Adipocyte (in vitro differentiated cells): Measurements from ENCODE around the gene CDC42SE2.
"Not testable (repeated sequence)": the region's sequence is repeated elsewhere in the genome, so short reads cannot be mapped to it uniquely, and the experiment has no call there.

Experiments
- DNase-seq: peaks from one replicate; pipeline ENCODE4 v3.0.0-alpha.2; 2015; ENCODE audit warnings: low read depth
- H3K27me3 ChIP-seq: replicated peaks from 2 replicates; pipeline ENCODE4 v1.7.0; 2013; ENCODE audit warnings: mild to moderate bottlenecking, low read length, moderate library complexity; ENCODE audit not compliant: control insufficient read depth, insufficient read depth
- H3K36me3 ChIP-seq: 2 replicates; pipeline ENCODE4 v1.7.0; 2013; ENCODE audit warnings: low read length, mild to moderate bottlenecking, moderate library complexity; ENCODE audit not compliant: control insufficient read depth, insufficient read depth, severe bottlenecking
- H3K4me1 ChIP-seq: 2 replicates; pipeline ENCODE4 v1.7.0; 2013; ENCODE audit warnings: mild to moderate bottlenecking, low read length, moderate library complexity; ENCODE audit not compliant: control insufficient read depth, insufficient read depth
- H3K4me3 ChIP-seq: 2 replicates; pipeline ENCODE4 v1.7.0; 2013; ENCODE audit warnings: mild to moderate bottlenecking, low read length, moderate library complexity
- H3K9ac ChIP-seq: 2 replicates; pipeline ENCODE4 v1.7.0; 2013; ENCODE audit warnings: mild to moderate bottlenecking, low read length, moderate library complexity
- H3K9me3 ChIP-seq: 2 replicates; pipeline ENCODE4 v1.7.0; 2013; ENCODE audit warnings: mild to moderate bottlenecking, low read length, moderate library complexity; ENCODE audit not compliant: control insufficient read depth

CDC42SE2 gene

GRCh38 chr5:131323378-131323777 lies 59.5 kb downstream of the CDC42SE2 start:
- Histone ChIP-seq H3K36me3 (no peaks in the 10 kb centered on the region), H3K4me3 (no peak overlapping the region), H3K4me1 (peaks cover 8% of the 10 kb centered on the region)

GRCh38 chr5:131324303-131324702 lies 60.5 kb downstream of the CDC42SE2 start:
- Histone ChIP-seq H3K36me3 (no peaks in the 10 kb centered on the region), H3K9me3 (no peaks in the 10 kb centered on the region), H3K4me1 (peaks cover 8% of the 10 kb centered on the region), H3K27me3 (no peaks in the 10 kb centered on the region), H3K9ac (no peak overlapping the region), H3K4me3 (no peak overlapping the region)
- no peak for DNase-seq

More at GRCh38 chr5:131323378-131323777, 59.5 kb downstream of the CDC42SE2 start:
- no peaks in the 10 kb centered on the region for H3K27me3 ChIP-seq
- H3K9ac ChIP-seq, result no peak overlapping the region
- H3K9me3 ChIP-seq, result no peaks in the 10 kb centered on the region
- DNase-seq, result no peak

- Histone ChIP-seq H3K36me3 (no peaks in the 10 kb centered on the region), H3K4me3 (no peak overlapping the region), H3K9me3 (no peaks in the 10 kb centered on the region), H3K9ac (no peak overlapping the region), H3K4me1 (peaks cover 8% of the 10 kb centered on the region), H3K27me3 (no peaks in the 10 kb centered on the region)
- DNase-seq, result peak; percentile 36
These were observed 64.9 kb downstream of the CDC42SE2 start for GRCh38 chr5:131328536-131329285.

GRCh38 chr5:131329286-131329560 lies 65.4 kb downstream of the CDC42SE2 start:
- DNase-seq, result no peak
- Histone ChIP-seq H3K36me3 (no peaks in the 10 kb centered on the region), H3K4me1 (peaks cover 6% of the 10 kb centered on the region), H3K9me3 (no peaks in the 10 kb centered on the region), H3K27me3 (no peaks in the 10 kb centered on the region), H3K4me3 (no peak overlapping the region), H3K9ac (no peak overlapping the region)

- Histone ChIP-seq H3K4me3 (no peak overlapping the region), H3K36me3 (no peaks in the 10 kb centered on the region), H3K9me3 (no peaks in the 10 kb centered on the region), H3K9ac (no peak overlapping the region), H3K27me3 (no peaks in the 10 kb centered on the region), H3K4me1 (no peaks in the 10 kb centered on the region)
- no peak for DNase-seq
These were observed 66.2 kb downstream of the CDC42SE2 start for GRCh38 chr5:131330031-131330430.

GRCh38 chr5:131335756-131336155 lies 71.9 kb downstream of the CDC42SE2 start:
- not testable (repeated sequence) for DNase-seq, H3K27me3 ChIP-seq, H3K9me3 ChIP-seq

GRCh38 chr5:131336801-131337200 lies 72.9 kb downstream of the CDC42SE2 start:
- DNase-seq, H3K27me3 ChIP-seq, H3K36me3 ChIP-seq, H3K4me3 ChIP-seq, H3K9me3 ChIP-seq, H3K4me1 ChIP-seq, H3K9ac ChIP-seq: not testable (repeated sequence)

More at GRCh38 chr5:131335756-131336155, 71.9 kb downstream of the CDC42SE2 start:
- H3K36me3 ChIP-seq, H3K4me3 ChIP-seq, H3K9ac ChIP-seq, H3K4me1 ChIP-seq: not testable (repeated sequence)

GRCh38 chr5:131337240-131338050 lies 73.6 kb downstream of the CDC42SE2 start:
- not testable (repeated sequence) for H3K4me3 ChIP-seq, H3K9ac ChIP-seq, H3K27me3 ChIP-seq, DNase-seq, H3K9me3 ChIP-seq, H3K4me1 ChIP-seq, H3K36me3 ChIP-seq

GRCh38 chr5:131338051-131338453 lies 74.2 kb downstream of the CDC42SE2 start:
- H3K9ac ChIP-seq, result no peak overlapping the region
- no peaks in the 10 kb centered on the region for H3K27me3 ChIP-seq
- no peaks in the 10 kb centered on the region for H3K9me3 ChIP-seq
- H3K4me1 ChIP-seq, result no peaks in the 10 kb centered on the region
- H3K36me3 ChIP-seq, result no peaks in the 10 kb centered on the region
- DNase-seq, result no peak
- H3K4me3 ChIP-seq, result no peak overlapping the region

- DNase-seq, H3K4me1 ChIP-seq, H3K27me3 ChIP-seq, H3K9me3 ChIP-seq, H3K4me3 ChIP-seq, H3K36me3 ChIP-seq, H3K9ac ChIP-seq: not testable (repeated sequence)
These were observed 80.4 kb downstream of the CDC42SE2 start for GRCh38 chr5:131344288-131344687.

- not testable (repeated sequence) for H3K9ac ChIP-seq, H3K36me3 ChIP-seq, H3K4me3 ChIP-seq, H3K27me3 ChIP-seq, H3K9me3 ChIP-seq, H3K4me1 ChIP-seq, DNase-seq
These were observed 82.4 kb downstream of the CDC42SE2 start for GRCh38 chr5:131346204-131346603.
